GM03348 (cell line): ENCODE results near the gene SORBS1.

Source experiments
- DNase-seq: peaks from one replicate; pipeline ENCODE4 v3.0.0; 2012; ENCODE audit warnings: low spot score

The SORBS1 gene

DNA sequence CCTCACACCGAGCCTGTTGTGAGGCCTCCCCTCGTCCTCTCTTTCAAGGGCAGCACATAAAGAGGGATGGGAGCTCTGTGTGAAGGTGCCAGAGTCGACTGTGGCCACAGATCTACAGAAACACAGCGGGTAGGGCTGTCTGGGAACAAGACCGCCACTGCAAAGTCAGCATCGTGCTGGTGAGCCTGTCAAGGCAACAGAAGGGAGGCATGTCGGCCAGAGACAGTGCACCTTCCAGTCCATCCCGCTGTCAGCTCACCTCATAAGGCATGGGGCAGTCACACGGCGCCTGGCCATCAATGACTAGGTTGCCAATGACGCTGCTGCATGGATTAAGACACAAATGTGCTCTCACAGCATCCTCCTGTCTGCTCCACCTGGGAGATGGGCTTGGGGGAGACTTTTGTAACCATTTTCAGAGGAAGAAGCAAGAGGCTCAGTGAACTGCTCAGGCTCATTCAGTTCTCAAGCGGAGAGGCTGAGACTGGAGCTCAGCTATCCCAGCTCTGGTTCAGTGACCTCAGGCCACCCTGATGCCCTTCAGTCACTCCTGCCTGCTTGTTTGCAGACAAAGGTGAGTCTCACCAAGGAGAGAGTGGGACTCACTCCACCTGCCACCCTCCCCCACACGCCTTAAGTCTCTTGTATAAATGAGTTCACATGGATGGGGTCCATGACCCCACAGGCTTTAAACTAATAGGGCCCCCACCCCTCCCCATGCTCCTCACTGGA is 125.5 kb downstream of the SORBS1 start:
- no peak for DNase-seq

DNA sequence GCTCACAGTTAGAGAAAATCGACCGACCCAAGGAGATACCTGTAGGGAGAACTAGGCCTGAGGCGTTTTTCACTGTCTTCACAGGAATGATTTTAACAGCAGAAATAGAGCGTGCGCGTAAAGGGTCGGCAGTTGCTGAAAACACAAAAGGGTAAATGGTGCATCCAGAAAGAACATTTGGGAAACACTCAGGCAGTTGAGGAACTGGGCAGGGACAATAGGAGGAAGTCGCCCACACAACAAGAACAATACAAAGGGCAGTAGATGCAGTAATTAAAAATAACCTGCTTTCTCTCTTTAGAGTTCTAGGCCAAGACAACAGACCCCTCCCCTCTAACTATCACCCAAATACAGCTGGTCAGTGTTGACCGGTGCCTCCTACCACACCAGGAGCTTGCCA is 126.6 kb downstream of the SORBS1 start:
- DNase-seq, result no peak

DNA sequence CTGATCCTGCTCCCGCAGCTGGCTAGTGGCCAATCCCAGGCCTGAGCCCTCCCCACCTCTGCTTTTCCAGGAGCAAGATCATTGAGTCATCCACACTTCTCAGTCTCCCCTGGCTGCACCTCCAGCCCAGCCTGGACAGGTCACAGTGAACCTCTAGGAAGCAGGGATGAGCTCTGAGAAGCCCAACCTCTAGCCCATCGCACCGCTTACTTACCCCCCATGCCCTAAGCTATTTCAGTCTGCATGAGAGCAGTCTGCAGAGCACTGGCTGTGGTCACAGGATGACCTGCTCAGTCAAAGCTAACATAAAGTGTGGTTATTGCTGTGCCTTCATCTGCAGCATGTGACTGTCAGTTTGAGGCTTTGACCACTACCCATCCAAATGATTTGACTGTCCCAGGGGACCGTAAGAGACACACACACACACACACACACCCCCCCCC is 129.2 kb downstream of the SORBS1 start:
- no peak for DNase-seq

DNA sequence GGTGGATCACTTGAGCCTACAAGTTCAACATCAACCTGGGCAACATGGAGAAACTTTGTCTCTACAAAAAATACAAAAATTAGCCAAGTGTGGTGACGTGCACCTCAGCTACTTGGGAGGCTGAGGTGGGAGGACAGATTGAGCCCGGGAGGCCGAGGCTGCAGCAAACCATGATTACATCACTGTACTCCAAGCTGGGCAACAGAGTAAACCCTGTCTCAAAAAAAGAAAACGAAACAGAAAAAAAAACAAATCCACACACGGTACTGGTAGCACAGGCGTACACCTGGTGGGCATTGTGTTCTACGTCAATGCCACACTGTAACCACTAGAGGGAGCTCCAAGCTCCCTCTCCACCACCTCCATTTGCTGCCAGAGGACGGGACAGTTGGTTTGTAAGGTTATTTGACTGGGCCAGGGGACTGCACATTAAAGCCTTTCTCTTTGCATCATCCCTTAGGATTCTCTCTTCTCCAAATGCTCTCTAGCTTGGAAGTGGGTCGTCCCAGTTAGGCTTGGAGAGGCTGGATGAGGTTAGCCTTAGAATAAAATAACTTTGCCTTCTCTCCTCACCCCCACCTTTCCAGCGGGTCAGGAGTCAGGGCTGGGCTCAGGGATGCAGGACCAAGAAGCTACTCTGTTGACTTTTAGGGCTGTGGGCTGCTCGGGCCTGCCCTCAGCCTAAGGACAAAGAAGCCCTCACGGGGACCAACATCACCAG is 130.8 kb downstream of the SORBS1 start:
- DNase-seq, result peak; percentile 85

DNA sequence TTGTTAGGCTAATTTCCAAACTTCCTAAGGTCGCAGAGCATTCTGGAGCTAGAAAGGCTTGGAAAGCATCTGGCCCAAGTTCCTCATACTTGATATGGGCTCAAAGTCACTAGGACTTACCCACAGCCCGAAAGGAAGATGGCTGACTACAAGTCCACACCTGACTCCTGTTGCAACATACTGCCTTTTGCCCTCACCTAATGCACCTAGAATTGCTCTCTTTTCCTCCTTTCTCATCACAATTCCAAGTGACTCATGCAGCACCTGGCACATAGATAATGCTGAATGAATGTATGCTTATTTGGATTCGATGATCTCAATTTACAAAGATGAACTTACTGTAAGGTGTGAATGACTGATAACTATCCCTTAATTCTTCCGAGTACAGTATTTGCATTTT is 131.5 kb downstream of the SORBS1 start:
- no peak for DNase-seq

DNA sequence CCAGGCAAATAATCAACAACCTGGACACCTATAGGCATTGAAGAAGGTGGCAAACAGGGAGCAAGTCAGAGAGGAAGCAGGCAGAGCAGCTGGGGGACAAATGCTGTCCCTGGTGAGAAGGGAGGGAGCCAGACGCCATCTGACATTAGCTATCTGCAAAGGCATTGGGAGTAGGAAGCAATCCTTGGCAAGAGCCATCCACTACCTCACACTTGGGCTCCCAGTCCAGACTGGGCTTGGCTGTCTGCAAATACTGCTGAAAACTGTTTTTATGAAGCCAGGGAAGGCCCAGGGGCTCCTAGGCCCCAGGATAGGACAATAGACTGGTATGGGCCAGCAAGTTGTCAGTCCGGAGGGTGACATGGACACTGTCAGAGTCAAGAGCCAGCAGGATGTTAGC is 132.5 kb downstream of the SORBS1 start:
- no peak for DNase-seq

DNA sequence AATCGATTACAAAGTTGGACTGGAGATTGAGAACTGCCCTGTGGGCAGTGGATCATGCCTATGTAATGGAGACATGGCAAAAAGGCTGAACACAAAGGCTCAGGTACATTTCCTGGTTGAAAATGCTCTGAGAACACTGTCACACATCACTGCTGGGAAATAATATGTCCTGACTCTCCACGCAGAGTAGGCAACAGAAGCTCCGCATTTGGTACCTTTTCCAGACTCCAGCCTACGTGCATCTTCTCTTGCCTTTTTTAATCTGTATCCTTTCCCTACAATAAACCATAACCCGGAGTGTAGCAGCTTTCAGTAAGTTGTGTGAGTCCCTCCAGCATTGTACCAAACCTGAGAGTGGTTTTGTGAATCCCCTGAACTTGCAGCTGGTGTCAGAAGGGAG is 134.7 kb downstream of the SORBS1 start:
- DNase-seq, result no peak

- DNase-seq, result no peak
These were observed 135.3 kb downstream of the SORBS1 start for GRCh38 chr10:95425592-95426465.

DNA sequence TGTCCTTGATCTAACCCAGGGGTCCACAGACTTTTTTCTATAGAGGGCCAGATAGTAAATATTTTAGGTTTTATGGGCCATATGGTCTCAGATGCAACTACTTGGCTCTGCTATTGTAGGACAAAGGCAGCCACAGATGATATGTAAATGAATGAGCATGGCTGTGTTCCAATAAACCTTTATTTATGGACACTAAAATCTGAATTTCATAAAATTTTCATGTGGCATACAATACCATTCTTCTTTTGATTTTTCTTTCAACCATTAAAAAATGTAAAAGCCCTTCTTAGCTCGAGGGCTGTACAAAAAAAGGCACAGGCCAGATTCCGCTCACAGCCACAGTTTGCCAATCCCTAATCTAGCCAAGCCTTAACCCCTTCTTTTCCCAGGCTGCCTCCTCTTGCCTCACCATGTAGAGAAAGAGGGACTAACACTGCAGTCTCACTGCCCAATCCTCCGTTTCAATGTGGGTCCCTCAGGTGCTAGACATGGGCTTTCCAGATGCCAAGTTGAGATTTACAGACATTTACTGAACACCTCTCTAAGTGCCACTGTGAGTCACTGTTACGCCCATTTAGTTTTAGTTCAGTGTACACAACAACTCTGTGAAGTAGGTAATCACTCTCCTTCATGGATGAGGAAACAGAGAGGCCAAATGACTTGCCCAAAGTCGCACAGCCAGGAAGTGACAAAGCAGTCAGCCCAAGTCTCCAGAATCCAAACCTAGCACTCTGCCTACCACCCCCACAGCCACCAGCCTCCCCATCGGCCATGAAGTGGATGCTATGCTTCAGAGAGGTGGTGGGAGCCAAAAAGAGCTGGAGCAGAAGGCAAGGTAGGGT is 137.8 kb downstream of the SORBS1 start:
- DNase-seq, result no peak

- DNase-seq, result no peak
These were observed 138.9 kb downstream of the SORBS1 start for GRCh38 chr10:95422233-95422632.

DNA sequence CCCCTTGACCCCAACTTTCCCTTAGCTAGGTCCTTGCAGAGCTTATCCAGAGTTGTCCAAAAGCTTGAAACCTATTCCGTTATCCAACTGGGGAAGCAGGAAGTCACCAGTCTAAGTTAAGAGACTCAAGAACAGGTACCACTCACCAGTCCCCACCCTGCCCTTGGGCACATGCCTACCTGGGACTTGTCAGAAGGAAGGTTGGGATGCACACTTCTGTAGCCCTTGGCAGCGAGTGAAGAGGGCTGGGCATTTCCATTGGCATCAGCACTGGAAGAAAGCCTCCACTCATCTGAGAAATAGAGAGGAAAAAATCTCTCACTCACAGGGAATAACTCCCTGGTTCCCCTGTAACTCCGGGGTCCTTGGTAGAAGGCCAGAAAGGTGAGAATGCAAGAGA is 139.4 kb downstream of the SORBS1 start:
- DNase-seq, result no peak

DNA sequence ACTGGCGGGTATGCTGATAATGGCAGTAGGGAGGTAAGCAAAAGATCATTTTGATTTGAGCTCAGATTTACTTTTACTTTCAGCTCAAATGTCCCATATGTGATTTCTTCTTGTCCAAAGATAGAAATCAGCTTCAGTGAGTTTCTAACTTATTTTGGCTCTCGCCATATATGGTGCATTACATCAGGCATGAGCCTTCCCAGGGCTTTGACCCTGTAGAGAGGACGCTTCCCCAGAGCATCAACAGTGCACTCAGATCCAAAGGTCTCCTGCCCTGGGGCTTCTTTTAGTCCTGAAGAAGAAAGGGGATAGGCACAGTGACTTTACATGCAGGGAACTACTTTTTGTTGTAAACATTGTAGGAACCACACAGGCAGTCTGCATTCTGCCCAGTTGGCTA is 141.8 kb downstream of the SORBS1 start:
- no peak for DNase-seq

DNA sequence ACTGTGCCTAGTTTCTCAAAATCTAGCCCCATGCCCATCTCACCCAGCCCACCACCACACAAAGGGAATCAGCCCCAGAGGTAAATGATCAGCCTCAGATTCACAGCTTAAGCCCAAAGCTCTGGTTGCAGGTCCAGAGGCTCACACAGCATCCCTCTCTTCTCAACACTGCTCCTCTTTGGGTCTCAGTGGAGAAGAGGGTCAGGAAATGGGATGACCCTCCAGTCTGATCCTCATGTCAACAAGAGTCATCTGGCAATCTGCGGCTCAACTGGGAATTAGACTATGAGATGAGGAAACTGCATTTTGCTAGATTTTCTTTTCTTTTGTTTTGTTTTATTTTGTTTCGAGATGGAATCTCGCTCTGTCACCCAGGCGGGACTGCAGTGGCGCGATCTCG is 144.2 kb downstream of the SORBS1 start:
- no peak for DNase-seq

- no peak for DNase-seq
These were observed 144.9 kb downstream of the SORBS1 start for GRCh38 chr10:95416270-95416669.

DNA sequence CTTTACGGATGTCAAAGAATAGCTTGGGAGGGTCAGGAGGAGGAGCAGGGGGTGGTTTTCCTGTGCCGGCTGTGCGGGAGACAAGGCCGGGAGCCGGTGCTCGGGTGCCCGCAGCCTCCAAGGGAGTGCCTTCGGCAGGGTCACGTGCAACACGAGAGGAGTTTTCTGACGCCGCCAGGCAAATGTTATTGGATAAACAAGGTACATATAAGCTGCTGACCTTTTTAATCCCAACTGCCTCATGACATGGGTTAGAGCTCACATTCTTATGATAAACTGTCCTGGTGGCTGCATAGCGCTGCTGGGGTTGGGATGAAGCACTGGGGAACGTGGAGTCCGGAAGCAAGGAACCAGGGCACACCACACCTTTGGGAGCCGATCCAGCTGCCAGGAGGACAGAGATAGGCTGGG is 145.5 kb downstream of the SORBS1 start:
- no peak for DNase-seq

DNA sequence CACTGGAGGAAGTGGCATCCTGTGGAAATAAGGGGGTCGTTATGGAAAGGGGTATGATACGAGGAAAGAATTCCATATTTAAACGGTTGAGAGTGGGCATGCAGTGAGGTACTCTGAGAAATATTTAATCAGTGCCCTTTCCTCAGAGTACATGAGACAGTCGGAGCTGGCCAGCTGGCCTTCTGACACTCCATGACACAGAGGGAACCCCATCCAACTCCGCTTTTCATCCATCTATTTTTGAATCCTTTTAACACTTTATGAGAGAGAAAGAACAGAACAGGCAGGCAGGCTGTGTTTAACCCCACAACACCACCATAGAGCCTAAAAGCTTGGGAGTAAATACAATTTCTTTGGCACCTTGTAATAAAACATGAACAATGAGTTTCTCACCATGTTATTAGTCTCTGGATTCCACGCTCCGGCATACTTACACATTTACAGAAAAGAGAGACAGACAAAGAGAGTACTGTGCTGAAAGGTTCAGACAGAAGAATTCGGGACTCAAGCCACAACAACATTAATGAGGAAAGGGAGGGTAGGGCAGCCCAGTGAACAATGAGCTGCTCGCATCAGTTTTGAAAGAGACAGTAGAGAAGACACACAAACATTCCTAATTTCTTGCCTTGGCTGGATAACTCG is 146.2 kb downstream of the SORBS1 start:
- no peak for DNase-seq

DNA sequence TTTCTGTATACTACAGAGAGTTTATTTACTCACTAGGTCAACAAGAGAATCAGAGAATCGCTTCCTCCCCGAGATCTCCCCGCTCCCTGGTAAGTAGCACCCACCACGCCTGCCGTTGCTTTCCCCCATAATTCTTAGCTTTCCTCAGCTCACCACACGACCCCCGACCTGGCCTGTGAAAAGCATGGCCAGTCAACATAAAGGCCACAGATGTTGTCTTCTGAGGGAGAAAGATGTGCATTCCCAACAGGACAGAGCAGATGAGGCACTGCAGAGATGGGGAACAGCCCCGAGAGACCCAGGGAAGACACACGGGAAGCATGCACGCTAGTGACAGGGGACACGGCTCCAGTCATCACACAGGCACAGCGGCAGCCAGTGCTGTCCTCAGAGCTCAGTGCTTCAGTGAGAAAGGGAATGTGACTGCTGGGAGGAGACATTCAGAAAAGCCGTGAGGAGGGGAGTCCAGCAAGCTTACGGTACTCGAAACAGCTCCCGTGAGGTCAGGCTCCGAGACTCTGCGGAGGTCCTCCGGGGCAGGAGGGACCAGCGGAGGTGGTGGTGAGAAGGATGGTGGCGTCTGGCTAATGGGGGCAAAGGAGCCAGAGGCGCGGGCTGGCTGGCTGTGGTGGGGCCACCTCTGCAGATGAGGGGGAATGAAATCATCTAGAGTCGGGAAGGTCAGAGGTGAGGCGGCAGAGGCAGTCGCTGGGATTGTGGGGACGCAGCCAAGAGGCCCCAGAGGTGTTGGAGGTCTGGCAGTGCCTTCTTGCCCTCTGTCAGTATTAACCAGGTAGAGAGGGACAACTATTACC is 146.9 kb downstream of the SORBS1 start:
- DNase-seq, result no peak

DNA sequence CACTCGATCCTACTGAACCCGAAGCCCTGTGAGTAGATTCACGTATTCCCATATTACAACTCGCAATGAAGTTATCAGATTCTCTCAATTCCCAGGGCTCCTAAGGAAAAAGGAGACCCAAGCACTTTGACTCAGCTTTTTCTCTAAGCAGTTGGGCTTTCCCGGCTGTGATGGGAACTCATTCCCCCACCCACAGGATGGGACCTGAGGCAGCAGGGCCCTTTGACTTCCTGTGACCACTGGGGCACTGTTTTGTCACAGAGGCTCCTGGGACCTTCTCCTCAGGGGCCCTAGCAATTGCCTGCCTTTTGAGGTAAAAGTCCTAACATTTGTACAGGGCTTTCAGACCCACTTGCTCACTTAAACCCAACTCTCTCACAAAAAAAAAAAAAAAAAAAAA is 147.6 kb downstream of the SORBS1 start:
- DNase-seq, result no peak

DNA sequence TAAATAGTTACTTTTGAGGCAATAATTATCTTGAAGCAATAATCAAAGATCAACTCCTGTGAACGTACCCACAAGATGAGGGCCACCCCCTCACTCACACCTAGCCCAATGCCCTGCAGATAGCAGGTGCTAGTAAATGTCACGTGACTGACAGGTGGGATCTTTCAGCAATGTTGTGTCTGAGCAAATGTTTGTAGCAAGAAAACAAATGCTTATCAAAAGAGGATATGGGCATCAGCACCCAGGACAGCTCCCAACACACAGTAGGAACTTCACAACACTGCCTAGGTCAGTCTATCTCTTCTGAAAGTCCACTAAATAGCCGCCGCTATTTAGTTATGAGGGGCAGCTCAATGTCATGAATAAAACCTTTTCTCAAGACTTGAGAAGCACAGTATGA is 149.5 kb downstream of the SORBS1 start:
- DNase-seq, result no peak
